HK-2 (cell line): Measurements from ENCODE around the gene ANK3.

Experiments
- DNase-seq: peaks from one replicate; pipeline ENCODE4 v3.0.0-alpha.2; 2018; ENCODE audit not compliant: unreplicated experiment

ANK3 gene

DNA sequence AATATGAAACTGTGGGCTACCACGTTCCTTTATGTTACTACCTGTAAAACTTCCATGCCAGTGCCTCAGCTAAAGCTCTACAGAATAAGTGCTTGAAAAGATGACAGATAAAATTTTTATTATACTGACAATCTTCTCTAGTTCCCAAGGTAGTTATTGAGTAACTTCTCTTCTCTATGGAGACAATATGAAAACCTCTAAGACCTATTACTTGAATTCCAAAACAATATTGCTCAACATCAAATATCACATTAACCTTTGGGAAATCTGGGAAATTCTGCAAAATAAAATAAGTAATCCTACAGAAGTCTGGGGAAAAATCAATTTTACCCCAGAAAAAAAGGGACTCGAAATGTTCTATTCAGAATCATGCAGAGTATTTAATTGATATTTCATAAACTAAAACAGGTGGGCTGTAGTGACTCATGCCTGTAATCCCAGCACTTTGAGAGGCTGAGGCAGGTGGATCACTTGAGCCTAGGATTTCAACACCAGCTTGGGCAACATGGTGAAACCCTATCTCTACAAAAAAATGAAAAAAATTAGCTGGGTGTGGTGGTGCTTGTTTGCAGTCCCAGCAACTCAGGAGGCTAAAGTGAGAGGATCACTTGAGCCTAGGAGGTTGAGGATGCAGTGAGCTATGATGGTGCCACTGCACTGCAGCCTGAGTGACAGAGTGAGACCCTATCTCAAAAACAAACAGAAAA, 23.8 kb upstream of the ANK3 start:
- DNase-seq, result no peak

DNA sequence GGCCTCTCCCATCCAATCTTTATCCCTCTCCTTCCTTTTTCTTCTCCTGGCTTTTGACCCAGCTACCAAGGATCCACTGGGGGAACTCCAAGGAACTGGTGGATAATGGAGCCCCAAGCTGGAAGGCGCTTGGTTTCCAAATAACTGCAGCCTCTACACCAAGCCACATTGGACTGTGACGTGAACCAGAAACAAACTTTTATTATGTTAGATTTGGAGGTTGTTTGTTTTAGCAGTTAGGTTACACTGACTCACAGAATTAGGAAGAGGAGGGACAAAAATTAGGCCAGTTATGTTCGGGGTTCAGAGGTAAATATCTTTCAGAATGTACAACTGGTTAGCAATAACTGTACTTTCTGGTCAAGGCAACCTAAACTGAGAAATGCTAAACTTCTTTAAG, 21.3 kb upstream of the ANK3 start:
- no peak for DNase-seq

DNA sequence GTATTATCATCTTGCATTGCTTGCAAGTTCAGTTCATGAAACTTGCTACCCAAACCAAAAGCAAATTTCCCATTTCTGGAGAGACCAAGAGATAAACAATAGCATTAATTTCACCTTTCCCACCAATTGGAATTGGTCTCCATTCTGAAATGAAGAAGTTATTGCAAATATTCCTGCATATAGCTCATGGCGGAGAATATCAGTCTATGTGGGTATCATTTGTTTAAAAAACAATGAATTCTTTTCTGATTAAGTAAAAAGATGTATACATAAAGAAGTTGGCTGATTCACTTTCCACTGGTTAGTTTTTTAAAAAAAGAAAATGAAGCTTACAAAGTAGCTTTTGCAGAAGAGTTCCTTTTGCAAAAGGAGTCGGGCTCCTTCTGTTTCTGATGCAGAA, 19.5 kb upstream of the ANK3 start:
- DNase-seq, result no peak

DNA sequence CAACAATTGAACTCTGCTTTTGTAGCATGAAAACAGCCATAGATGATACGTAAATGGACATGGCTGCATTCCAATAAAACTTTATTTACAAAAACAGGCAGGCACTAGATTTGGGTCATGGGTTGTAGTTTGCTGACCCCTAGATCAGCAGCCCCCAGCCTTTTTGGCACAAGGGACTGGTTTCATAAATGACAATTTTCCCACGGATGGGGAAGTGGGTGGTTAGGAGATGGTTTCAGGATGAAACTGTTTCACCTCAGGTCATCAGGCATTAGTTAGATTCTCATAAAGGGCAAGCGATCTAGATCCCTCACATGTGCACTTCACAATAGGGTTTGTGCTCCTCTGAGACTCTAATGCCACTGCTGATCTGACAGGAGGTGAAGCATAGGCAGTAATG, 16.5 kb upstream of the ANK3 start:
- no peak for DNase-seq

DNA sequence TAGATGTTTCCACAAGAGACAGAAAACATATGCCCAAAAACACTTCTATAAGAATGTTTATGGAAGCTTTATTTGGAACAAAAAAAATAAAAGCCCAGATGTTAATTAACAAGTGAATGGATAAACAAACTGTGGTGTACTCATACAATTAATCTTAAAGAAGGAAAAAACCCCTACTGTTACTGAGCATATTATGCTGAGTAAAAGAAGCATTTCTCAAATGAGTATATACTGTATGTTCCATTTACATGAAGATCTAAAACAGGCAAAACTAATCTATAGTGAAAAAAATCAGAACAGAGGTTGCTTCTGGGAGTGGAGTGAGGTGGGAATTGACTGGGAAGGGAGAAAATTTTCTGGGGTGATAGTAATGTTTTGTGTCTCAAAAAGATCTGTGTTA, 15.5 kb upstream of the ANK3 start:
- no peak for DNase-seq

DNA sequence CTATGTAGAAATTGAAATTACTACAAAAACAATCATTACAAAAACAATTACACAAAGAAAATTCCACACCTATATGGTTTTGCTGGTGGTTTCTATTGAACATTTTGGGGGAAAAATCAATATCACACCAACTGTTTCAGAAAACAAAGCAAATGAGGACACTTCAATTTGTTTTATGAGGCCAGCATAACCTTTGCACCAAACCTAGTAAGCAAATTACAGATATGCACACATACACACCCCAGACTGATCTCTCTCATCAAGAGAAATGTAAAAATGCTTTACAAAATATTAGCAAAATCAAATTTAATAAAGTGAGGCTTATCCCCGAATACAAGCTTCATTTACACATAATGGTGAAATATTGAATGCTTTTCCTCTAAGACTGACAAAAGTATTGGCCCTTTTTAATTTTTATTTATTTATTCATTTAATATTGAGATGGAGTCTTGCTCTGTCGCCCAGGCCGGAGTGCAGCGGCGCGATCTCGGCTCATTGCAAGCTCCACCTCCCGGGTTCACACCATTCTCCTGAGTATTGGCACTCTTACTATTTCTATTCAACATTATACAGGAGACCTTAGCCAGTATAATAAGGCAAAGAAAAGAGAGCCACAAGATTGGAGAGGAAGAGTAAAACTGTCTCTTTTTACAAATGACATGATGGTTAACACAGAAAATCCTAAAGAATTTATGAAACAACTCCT, 13.6 kb upstream of the ANK3 start:
- no peak for DNase-seq

DNA sequence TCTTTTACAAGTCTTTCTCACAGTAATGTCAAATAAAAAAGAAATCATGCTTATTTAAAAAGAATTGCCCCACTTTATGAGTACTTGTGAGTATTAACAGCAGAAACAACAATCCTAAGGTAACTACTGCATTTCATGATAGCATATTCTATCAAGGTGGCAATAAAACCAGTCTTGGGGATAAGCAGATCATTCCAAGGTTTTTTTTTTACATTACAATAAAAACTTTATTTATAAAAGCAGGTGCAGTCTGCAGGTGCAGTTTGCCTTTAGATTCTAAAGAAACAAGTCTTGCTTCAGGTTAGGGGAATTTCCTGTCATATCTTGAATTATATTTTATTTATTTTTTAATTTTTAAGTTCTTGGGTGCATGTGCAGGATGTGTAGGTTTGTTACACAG, 10.7 kb upstream of the ANK3 start:
- no peak for DNase-seq

DNA sequence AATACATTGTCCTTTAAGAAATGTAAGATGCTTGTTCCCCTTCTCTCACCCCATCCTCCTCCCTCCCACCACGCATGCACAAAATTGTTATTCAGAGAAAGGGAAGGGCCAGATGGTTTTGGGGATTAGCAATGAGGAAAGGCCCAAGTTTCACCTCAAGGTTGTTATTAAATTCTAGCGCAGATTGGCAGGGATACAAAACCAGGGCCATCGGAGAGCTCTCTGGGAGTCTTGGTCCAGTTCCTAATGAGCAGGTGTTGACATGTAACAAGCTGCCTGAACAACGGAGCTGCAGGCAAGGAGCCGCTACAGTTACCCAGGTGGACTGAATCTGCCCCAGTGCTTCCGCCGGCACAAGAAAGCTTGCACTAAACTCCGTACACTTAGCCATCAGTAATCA, 9.7 kb upstream of the ANK3 start:
- no peak for DNase-seq

DNA sequence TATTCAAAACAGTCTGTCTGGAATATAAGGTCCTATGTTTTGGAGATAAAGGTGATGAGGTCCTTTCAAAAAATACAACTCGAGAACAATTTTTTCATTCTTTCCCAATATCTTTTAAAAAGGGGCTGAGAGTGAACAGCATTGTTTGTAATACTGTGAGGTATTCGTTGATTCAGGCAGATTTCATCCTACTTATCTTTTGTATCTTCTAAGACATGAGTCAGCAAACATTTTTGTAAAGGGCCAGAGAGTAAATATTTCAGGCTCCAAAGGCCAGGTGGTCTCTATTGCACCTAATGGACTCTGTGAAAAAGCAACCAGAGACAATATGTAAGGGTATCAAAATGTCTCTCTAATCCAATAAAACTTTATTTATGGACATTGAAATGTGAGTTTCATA, 8.1 kb upstream of the ANK3 start:
- DNase-seq, result no peak

DNA sequence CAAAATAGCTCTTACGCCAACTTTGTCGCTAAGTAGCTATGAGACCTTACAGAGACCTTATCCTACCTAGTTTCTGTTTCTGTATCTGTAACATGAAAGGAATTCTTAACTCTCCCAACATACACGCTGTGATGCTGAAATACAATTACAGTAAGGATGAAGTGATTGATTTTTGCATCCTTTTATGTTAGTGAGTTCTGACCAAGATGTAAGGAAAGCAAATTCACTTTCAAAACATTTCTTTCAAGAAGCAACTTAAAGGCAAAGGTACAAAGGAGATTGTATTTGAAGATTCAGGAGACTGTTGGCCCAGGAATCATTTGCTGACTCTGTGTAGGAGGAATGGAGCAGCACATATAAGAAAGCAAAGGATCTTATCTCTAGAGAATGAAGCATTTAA, 7.1 kb upstream of the ANK3 start:
- no peak for DNase-seq

DNA sequence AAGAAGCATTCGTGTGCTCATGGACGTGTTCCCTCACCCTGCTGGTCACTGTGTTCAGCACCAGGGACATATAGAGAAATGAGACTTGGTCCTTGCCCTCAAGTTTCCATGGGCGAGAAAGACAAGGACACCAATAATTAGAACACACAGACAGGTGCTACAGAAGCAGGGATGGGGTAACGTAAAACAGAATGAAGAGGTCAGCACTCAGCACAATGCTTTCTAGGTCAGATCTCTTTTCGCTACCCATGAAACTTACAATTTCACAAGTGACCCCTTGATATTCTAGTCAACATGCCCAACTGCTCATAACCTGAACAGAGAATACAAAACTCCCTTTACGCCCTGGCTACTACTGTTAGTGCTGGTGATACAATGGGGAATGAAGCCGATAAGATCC, 6.0 kb upstream of the ANK3 start:
- DNase-seq, result no peak

DNA sequence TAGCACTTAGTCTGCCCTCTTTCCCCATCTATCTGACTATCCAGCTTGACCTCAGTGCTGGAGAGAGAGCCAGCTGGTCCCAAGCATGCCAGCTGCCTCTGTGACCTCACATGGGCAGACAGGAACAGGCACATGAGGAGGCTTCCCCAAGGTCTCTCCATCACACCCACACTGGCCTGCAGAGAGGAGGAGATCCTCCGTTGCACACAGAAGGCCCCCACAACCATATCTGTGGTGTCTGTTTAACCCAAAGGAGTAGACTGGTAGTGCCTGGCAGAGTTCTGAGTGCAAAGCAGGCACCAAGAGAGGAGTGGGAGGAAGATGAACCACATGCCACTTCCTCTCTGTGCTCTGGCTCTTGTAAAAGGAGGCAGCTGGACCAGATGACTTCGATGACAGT, 4.8 kb upstream of the ANK3 start:
- no peak for DNase-seq

DNA sequence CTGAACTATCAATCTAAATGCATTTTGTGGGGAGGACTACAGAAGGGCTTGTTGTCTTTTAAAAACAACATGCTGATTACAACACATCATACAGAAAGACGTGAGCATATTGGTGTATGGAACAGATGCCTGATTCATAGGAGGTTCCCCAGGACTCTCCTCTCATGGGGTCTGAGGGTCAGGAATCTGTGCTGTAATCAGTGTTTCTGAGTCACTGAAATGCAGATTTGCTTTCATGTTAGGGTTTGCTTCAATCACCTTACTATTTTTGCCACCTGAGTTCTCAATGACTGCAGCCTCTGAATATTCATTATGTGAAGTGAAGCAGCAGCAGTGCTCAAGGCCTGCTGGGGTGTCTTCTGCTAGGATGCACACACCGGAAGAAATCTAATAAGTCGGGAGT, 550 bp upstream of the ANK3 start:
- no peak for DNase-seq

DNA sequence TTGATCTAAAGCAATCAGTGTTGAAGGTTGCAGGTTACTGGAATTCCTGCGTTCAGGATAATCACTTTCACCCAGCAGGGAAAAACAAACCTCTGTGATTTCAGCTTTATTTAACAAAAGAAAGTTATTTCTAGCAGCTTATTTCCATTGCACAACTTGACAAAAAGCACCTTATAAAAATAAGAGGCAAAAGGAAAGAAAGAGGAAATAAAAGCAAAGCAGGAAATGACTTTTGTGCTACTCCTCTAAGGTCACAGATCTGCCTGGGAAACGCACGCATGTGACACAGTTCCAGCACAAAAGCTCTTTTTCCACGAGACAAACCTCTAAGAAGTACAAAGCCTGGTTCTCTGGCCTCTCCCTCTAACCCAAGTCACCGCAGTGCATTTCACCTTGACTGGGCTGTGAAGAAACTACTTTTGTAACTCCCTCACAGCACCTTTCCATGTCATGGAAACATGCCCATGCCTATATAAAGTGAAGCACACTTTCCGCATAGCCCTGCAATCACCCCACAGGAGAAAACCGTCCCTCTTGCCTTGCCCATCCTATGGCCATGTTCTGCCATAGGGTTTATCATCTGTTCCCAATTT, 870 bp downstream of the ANK3 start:
- no peak for DNase-seq

DNA sequence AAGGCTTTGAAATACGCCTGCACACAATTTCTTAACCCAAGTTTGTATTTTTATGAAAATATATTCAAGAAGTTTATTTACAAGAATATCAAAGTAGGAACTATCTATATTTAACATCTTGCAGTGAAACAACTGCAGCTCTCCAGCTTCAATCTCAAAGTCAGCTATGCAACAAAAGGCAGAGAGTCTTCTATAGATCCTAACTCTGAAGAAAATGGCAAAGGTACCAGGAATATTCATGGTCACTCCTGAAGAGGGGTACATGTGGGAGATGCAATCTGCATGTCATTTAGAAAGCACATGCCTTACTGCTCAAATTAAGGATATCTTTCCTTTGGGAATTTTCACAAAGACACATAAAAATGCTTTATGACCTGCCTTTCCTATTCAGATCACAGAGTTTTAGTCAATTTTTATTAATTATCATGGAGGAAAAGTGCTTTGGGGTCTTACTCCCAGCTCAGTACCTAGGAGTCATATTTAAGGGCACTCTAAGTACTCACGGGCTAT, 1.5 kb downstream of the ANK3 start:
- no peak for DNase-seq

DNA sequence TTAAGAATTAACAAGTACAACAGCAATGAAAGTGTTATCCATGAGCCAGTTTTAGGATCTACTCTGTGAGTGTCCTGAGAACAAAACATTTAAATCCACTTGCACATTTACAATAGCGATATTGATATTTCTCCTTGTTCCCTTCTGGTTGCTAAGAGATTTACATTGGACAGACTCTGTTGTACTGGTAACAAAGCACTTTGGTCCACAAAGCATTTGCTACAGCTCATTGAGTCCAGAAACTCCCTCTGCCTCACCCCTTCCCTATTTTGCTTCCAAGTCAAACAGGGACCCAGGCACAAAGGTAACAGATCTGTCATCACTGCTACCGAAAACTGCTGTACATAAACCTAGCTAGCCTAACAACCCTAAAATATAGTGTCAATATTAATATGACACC, 2.1 kb downstream of the ANK3 start:
- DNase-seq, result no peak

DNA sequence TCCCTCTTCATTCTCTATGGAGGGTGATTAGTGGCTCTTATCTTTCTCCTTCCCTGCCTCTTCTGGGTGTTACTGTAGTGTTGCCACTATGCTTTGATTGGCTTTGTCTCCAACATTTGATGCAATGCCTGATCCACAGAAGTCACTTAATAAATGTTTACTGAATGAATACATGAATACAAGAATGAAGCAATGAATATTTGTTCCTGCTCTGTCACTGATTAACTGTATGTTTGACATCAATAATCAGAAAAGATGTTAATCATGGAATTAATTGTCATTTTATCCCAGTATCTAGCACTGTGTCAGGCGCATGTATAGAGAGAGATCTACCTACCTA, 4.3 kb downstream of the ANK3 start:
- no peak for DNase-seq

DNA sequence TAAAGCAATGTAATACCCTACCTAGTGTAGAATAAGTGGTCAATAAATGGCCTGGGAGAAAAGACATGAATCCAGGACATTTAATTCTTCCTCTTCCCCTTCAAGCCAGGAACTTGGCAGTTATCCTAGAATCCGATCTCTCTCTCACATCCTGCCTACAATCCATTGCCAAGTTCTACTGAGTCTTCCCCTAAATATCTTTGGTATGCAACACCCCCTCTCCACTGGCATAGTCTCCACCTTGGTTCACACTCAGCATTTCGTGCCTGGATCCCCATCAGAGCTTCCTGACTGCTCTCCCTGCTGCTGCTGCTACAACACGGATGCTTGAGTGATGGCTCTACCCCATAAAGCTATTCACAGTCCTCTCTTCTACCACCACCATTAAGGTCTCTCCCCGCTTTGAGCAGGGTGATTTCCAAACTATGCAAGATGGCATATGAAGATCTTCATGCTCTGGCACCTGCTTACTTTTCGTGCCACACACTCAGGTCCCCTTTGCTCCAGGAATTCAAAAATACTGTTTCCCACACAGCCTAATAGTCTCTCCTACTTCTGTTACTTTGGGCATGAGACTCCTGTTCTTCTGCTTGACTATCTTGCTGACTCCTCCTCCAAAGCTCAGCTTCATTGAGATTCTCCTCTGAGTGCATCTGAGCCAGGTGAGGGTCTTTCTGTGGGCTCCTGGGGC, 4.8 kb downstream of the ANK3 start:
- DNase-seq, result peak; percentile 62

DNA sequence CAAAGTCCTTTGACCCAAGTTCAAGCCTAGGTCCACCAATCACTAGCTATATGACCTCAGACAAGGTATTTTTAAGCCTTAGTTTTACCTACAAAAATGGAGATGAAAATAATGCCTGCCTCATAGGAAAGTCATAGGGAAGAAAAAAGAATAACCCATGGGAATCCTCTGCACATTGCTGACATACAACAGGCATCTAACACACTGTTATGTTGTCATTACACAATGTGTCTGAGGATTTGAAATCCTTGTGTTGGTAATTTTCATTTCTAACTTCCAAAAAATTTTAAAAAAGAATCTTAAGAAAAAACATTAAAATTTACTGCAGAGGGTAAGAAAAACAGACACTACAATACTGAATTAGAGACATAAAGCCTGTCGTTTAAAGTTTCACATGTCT, 5.7 kb downstream of the ANK3 start:
- DNase-seq, result no peak

DNA sequence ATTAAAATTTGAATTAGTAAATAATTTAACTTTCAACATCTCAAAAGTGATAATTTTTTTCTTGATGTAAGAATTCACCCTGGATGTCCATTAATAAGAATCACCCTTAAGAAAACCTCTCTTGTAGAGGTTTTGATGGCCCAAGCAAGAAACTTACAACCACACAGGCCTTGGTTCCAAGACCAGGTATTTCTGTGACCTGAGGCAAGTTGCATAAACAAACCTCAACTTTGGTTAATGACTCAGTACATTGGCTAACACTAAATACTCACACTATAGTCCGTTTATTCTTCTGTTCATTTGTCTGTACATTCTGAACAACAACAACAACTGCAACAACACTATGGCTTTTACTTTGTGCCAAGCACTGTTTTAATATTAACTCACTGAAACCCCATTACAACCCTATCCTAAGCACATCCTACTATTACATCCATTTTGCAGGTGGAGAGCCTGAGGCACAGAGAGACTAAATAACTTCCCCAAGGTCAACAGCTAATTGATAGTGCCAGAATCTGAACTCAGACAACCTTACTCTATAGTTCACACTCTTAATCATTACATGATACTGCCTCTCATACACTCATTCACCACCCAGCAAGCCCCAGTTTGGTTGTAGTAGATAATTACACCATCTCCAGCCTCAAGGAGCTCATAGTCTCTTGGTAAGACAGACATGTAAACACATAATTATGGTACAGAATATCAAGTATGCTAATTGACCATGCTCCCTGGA, 6.6 kb downstream of the ANK3 start:
- DNase-seq, result no peak

DNA sequence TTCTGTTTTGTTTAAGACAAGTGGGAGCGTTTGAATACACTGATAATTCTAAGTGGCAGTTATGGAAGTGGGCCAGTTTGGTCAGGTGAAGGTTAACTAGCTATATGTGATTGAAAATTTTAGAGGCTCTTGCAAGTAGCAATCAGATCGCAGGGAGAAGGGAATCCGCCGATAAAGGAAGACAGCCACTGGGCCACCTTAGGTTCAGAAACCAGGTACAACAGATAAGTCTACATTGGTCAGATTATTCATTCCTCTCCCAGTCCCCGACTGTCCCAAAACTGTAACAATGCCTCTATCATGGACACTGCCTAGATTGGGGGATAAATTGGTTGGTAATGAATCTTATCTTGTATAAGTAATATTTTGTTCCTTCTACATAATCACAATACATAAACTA, 8.9 kb downstream of the ANK3 start:
- DNase-seq, result no peak

DNA sequence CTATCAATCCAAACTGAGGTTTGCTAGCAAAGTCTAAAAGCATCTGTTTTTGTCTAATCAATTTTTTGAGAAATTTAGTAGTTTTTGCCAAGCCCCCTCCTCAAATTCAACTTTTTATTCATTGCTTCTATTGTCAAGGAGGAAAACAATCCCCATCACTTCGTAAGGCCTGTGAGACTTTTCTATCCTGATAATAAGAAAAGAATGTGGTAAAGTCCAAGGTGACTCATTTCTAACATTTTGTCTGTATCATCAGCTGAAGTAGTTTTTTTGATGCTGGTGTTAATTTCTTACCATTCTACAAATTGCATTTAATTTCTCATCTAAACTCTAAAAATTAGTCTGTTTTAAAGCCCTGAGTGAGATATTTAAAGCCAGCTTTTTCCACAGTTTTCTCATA, 11.7 kb downstream of the ANK3 start:
- DNase-seq, result no peak
